ENCODE data around the gene SNAPC2. TPM values are rescaled to one million over a fixed set of nuclear protein-coding genes. Genes with fewer than 3 reads are reported as not detected.

The SNAPC2 gene
- total and polyA plus RNA-seq, 2 of the 13 experiments (the other 11 are each of a cell fraction or from before 2014, with no cell fraction given), result 10.2 to 12.7 TPM

GRCh38 chr19:7904074-7905020, 15.8 kb upstream of the SNAPC2 start (continued):
- TF ChIP-seq TCF7 (IDR thresholded peaks at IDR 0.05; ENCODE audit: low read depth), result no peak
- no peak for TF ChIP-seq ZNF33A (CRISPR knock-in tag; IDR thresholded peaks at IDR 0.05; ENCODE audit: borderline replicate concordance)
- TF ChIP-seq PLRG1 (conservative IDR thresholded peaks at IDR 0.05), result no peak
- no peak for TF ChIP-seq ZNF331 (CRISPR knock-in tag; IDR thresholded peaks at IDR 0.05)
- no peak for TF ChIP-seq ZBTB49 (CRISPR knock-in tag; IDR thresholded peaks at IDR 0.05; ENCODE audit: borderline replicate concordance)
- TF ChIP-seq ZNF44 (CRISPR knock-in tag; IDR thresholded peaks at IDR 0.05), result no peak
- no peak for TF ChIP-seq EEA1 (CRISPR knock-in tag; IDR thresholded peaks at IDR 0.05; ENCODE audit: borderline replicate concordance)
- TF ChIP-seq RBFOX2 (IDR thresholded peaks at IDR 0.05; ENCODE audit: low read depth, low read length), result no peak
- TF ChIP-seq MBNL3 (CRISPR knock-in tag; conservative IDR thresholded peaks at IDR 0.05), result no peak
- TF ChIP-seq AHDC1 (CRISPR knock-in tag; IDR thresholded peaks at IDR 0.05; ENCODE audit: borderline replicate concordance), result no peak
- TF ChIP-seq SRSF4 (IDR thresholded peaks at IDR 0.05; ENCODE audit: low read depth, low read length, poor library complexity, severe bottlenecking), result no peak
- no peak for TF ChIP-seq BCL6 (CRISPR knock-in tag; IDR thresholded peaks at IDR 0.05)
- TF ChIP-seq ARID2 (CRISPR knock-in tag; IDR thresholded peaks at IDR 0.05; ENCODE audit: borderline replicate concordance), result 0 out of 2 replicates have a peak, but pooled peaks have one; percentile 24
- TF ChIP-seq ZNF329 (CRISPR knock-in tag; IDR thresholded peaks at IDR 0.05; ENCODE audit: low read depth), result no peak
- no peak for TF ChIP-seq TFDP2 (CRISPR knock-in tag; IDR thresholded peaks at IDR 0.05)
- no peak for TF ChIP-seq ZNF749 (CRISPR knock-in tag; IDR thresholded peaks at IDR 0.05; ENCODE audit: borderline replicate concordance)
- TF ChIP-seq KLF16 (CRISPR knock-in tag; IDR thresholded peaks at IDR 0.05), result peak in 1 of 2 experiments; percentile 14; a peak in 1 of 4 replicates
- no peak for TF ChIP-seq ZNF724P (CRISPR knock-in tag; IDR thresholded peaks at IDR 0.05; ENCODE audit: borderline replicate concordance)
